GM19463 (cell line): ENCODE measurements around the gene HPCAL1.
"Not testable (repeated sequence)": the region's sequence is repeated elsewhere in the genome, so short reads cannot be mapped to it uniquely, and the experiment has no call there.

Experiments
- ATAC-seq: cut with Tn5 transposase; IDR thresholded peaks from one replicate; pipeline ENCODE4 v1.9.1; 2021; ENCODE audit warnings: mild to moderate bottlenecking, moderate library complexity; ENCODE audit not compliant: unreplicated experiment

HPCAL1 gene

DNA sequence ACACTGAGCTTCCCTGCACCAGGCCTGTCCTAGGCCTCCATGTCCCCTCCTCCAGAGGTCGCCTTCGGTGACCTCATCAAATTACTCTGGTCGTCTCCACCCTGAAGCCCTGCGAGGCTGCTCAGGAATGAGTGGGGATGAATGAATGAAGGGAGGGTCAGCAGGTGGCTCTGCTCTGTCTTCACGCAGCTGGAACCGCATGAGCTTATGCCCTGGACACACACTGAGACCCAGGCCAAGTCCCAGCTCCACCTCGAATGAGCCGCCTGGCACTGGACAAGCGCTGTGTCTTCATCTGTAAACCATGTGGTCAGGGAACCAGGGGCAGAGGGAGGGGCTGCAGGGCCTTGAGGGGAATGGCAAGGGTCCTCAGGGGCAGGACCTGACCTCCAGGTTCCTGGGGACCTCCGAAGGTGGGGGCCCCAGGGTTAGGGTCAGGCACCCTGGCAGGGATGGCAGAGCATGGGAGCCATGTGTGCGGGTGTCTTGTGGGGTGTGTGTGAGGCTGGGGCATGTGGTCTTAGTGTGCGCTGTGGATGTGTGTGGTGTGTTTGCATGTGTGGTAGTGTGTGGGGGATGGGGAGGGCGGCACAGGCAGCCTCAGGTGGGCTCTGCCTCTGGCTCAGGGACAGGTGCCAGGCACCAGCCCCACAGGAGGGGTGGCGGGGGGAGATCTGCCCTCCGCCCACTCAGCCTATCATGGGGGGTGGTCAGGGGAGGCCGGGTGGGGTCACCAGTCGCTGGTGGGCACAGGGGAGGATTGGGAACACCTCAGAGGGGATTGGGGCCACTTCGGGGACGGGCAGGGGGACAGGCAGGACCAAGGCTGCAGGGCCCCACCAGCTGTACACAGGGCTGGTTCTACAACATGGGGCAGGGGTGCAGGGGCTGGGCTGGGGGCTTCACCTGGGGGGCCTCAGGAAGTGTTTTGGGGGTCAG is 131.5 kb downstream of the HPCAL1 start:
- no peak for ATAC-seq

GRCh38 chr2:10434886-10435819 is 132.4 kb downstream of the HPCAL1 start:
- no peak for ATAC-seq

GRCh38 chr2:10435820-10436204 is 133.1 kb downstream of the HPCAL1 start:
- ATAC-seq = no peak

GRCh38 chr2:10436583-10437110 is 133.9 kb downstream of the HPCAL1 start:
- ATAC-seq = no peak

DNA sequence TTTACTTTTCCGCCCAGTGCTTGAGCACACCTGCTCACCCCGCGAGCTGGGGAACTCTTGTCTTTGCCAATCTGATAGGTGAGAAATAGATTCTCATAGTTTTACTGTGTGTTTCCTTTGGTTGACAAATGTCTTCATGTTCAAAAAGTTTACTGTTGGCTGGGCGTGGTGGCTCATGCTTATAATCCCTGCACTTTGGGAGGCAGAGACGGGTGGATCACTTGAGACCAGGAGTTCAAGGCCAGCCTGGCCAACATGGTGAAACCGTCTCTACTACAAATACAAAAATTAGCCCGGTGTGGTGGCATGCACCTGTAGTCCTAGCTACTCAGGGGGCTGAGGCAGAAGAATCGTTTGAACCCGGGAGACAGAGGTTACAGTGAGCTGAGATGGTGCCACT is 135.1 kb downstream of the HPCAL1 start:
- ATAC-seq = no peak

GRCh38 chr2:10438688-10439087 is 136.0 kb downstream of the HPCAL1 start:
- no peak for ATAC-seq

GRCh38 chr2:10439185-10439879 is 136.6 kb downstream of the HPCAL1 start:
- ATAC-seq = no peak

GRCh38 chr2:10439971-10440370 is 137.3 kb downstream of the HPCAL1 start:
- ATAC-seq = no peak

DNA sequence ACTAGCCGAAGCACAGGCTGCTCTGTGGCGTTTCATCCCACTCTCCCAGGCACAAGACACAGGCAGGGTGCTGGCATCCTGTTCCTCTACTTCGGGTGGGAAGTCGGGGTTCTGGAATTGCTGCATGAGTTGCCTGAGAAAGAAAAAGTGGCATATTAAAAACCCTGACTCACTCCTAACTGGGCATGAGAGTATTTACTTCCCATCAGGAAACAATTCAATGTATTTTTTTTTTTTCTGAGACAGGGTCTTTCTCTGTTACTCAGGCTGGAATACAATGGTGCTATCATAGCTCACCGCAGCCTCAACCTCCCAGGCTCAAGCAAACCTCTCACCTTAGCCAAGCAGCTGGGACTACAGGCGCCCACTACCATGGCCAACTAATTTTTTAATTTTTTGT is 138.0 kb downstream of the HPCAL1 start:
- no peak for ATAC-seq

- no peak for ATAC-seq
Measured at GRCh38 chr2:10441948-10442347, 139.2 kb downstream of the HPCAL1 start.

DNA sequence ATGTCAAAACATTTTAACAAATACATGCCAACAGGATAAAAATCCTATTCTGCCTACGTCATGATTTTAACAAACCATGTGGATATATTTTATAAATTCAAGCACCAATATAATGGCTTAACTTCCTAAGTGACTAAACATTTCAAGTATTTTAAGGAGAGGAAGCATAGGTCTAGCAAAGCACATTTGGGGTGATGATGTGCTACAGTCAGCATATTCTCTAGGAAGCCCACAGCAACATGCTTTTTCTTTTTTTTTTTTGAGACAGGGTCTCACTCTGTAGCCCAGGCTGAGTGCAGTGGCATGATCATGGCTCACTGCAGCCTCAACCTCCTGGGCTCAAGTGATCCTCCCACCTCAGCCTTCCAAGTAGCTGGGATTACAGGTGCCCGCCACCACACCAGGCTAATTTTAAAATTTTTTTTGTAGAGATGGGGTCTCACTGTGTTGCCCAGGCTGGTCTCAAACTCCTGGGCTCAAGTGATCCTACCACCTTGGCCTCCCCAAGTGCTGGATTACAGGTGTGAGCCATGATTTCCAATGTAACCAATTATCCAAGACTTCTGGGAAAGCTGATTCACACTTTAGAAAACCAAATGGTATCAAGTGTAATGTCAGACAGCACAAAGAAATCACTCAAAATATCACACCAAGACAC is 139.9 kb downstream of the HPCAL1 start:
- not testable (repeated sequence) for ATAC-seq

DNA sequence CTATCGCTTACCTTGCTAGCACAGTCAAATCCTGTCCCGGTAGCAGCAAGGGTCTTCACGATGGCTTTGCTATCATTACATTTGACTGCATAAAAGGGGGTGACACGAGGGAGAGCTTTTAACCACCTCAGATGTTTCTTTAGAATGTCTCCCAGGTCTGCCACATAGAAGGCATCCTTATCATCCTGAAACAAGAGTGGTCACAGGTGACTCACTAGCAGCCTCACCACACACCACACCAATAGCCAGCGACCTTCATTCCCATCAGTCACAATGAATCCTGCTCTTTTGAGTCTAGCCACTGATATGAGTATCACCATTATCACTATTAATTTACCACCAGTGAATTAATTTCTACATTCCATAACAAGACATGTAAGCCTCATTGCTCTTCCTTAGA is 141.8 kb downstream of the HPCAL1 start:
- ATAC-seq = no peak

GRCh38 chr2:10446631-10447030 is 143.9 kb downstream of the HPCAL1 start:
- no peak for ATAC-seq

DNA sequence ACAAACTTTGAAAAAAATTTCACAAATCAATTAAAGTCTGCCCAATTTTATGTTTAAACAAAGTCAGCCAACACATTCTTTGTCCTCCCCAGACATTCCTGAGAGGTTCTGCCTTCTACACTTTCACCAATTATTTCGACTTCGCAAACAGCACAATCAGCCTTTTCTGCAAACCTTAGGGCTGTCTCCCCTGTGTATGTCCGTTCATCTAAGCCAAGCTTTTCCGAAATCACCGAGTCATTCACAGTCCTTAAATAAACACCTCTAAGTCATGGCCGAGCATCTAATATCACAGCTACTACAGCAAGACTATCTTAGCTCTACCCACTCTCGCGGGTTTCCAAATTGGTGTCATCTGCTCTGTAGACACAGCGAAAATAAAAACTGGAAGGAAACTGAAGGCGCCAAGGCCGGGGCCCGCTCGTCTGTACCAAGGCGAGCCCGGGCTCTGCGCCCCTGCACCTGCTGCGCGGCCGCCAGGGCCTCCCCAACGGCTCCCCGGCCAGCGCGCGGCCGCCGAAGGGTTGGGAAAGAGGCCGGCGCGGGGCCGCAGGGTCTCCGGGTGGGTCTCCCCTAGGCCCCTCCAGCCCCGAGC is 144.7 kb downstream of the HPCAL1 start:
- ATAC-seq = peak; percentile 21

DNA sequence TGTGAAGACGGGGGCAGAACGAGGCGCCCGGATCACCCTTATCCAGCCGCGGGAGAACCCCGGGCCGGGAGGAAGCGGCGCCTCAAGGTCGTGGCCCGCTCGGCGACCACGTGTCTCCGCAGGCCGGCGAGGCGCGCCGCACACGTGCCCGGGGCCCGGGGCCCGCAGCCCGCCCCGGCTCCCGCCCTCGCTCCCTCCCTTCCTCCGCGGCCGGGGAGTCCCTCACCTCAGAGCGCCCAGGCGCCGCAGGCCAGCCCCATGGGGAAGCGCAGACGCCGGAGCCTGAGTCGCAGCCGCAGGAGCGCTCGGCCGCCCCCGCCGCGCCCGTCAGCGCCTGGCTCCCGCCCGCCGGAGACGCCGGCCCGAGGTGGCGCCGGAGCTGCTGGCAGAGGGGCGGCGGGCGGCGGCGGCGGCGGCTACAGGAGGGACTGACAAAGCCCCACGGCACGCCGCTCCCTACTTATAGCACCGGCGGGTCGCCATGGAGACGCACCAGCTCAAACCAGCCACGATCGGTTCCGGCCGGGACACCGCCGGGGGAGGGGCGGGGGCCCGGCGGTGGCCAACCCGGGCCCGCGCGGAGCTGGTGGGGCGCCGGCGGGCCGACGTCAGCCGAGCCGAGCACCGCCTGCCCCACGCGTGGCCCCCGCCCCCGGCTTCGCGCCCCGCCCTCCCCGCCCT is 145.3 kb downstream of the HPCAL1 start, which contains the start of gene ODC1:
Gene ODC1 (minus strand): TSS at position 433 of the 681 bp plus-strand sequence. CDS start 3,295 bp downstream, outside the sequence.
- ATAC-seq = peak; percentile 76

GRCh38 chr2:10448576-10449485 is 146.1 kb downstream of the HPCAL1 start:
- ATAC-seq = peak; percentile 52

DNA sequence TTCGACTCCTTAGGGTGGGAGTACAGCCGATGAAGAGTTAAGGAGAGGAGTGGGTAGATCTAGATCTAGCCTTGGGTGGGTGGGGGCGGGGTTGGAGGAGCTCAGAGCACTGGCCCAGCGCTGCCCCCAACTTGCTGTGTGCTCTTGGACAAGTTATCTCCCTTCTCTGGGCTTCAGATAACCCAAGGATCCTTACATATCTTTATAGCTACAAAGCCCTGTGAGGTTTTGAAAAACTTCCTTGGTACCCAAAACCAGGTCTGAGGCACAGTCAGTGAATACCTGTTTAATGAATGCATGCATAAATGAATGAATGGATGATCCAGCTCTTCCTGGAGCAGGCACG is 146.8 kb downstream of the HPCAL1 start:
- no peak for ATAC-seq
